ENCODE results near the gene MRPL38.
A peak's percentile ranks its signal among the peaks of the same experiment; 100 is the strongest.
"Not testable (repeated sequence)": the region's sequence is repeated elsewhere in the genome, so short reads cannot be mapped to it uniquely, and the experiment has no call there.

MRPL38 gene

GRCh38 chr17:75876938-75877751 is 27.5 kb downstream of the MRPL38 start:
- peak; percentile 58 for DNase-seq (ENCODE audit: low read depth, low spot score)

DNA sequence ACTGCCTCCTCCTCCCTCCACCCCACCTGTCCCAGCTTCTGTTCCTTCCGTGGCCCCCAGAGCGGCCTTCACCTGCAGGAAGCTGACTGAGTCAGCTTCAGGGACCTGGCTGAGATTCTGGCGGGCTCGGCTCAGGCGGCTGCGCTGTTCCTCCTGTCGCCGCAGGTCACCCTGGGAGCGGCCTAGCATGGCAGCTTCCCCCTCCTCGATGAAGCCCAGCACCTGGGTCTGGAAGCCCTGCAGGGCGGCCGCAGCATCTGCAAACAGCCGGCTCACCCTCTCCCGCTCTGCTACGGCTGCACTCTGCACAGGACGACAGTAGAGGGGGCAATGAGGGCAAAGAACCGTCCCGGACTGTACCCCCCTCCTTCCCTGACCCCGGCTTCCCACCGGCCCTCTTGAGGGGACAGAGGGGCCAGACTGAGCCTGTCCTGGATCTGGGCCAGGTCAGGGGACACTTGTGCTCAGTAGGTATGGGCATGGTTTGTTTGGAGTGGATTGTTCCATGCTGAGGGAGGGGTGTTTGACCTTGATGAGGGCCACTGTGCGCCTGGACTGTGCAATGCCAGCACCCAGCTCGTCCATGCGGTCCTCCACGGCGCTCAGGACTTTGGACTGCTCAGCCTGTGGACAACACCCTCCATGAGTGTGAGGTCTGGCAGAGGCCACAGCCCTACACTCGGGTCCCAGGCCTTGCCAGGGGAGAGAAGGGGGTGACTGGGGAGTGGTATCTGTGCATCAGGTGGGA is 28.3 kb downstream of the MRPL38 start:
- no peak for DNase-seq (ENCODE audit: low read depth, low spot score)

GRCh38 chr17:75875940-75876189 is 28.8 kb downstream of the MRPL38 start:
- DNase-seq (ENCODE audit: low read depth, low spot score): no peak

DNA sequence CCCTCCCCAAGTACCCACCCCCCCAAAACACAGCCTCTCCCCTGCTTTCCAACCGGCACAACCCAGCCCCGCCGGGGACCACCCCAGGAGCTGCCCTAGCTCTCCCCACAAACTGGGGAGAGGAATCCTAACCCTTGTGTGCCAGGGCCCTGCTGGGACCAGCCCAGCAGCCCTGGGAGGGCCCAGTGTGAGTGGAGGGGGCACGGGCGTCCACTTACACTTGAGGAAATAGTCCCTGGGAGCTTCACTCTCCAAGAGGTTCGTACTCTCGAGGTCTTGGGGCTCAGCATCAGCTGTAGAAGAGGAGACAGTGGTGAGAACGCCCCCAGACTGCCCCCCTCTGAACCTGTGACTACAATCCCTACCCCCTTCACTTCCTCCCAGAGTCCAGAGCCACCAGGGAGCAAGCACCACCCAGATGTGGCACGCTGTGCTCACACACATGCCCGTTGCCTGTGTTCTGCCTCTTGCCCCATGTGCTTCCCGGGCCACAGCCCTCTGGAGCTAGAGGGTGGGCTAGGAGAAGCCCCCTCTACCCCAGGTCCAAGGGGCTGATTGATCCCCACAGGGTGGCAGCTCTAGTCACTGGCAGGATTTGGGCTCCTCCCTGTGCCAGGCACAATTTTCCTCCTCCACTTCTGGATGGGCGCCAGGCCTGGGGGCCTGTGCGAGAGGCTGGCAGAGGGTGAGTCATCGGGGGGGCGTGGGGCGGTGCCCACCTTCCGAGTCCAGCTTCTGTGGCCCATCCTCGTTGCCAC is 29.3 kb downstream of the MRPL38 start:
- DNase-seq (ENCODE audit: low read depth, low spot score): no peak

- DNase-seq (ENCODE audit: low read depth, low spot score): no peak
Measured at GRCh38 chr17:75874323-75875181, 30.1 kb downstream of the MRPL38 start.

GRCh38 chr17:75873587-75874322 is 30.9 kb downstream of the MRPL38 start:
- DNase-seq (ENCODE audit: low read depth, low spot score): no peak

- no peak for DNase-seq (ENCODE audit: low read depth, low spot score)
Measured at GRCh38 chr17:75872434-75873351, 32.0 kb downstream of the MRPL38 start.

DNA sequence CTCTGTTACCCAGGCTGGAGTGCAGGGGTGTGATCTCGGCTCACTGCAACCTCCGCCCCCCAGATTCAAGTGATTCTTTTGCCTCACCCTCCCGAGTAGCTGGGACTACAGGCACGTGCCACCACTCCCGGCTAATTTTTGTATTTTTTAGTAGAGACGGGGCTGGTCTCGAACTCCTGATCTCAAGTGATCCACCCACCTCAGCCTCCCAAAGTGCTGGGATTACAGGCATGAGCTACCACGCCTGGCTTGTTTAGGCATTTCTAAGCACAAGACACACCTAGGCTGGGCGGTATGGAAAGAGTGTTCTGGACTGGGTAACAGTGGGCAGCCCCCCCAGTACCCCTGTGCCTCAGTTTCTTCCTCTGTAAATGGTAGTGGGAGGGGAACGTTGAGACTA is 34.5 kb downstream of the MRPL38 start:
- not testable (repeated sequence) for DNase-seq (ENCODE audit: low read depth, low spot score)

DNA sequence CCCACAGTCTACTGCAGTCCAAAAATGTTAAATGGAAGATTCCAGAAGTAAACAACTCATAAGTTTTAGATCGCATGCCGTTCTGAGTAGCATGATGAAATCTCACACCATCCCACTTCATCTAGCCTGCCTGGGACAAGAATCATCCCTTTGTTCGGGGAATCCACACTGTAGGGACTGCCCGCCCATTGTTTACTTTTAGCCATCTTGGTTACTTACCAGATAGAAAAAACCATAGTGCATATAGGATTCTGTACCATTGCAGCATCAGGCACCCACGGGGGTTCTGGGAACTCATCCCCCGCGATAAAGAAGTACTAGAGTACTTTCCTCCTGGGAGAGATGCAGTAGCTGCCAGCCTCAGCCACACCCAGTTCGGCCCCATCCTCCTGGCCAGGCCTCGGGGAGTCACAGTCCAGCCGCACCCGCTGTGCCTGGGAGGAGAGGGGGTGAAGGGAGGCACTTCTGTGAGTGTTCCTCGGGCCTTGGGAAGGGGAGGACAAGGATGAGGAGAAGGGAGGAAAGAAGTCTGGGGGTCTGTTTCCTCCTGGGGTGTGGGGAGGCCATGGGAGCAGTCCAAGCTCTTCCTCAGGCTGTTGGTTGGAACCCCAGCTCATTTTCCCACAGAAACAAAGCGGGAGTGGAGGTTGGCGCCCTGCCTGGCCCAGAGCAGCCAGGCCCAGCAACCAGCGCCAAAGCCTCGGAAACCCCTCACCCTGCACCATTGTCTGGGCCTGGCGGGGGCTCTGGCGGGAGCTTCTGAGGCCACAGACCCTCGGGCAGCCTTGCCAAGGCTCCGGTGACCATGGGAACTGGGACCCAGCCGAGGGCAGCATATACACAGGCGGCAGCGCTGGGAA is 35.2 kb downstream of the MRPL38 start:
- no peak for DNase-seq (ENCODE audit: low read depth, low spot score)

- not testable (repeated sequence) for DNase-seq (ENCODE audit: low read depth, low spot score)
Measured at GRCh38 chr17:75868730-75869281, 35.9 kb downstream of the MRPL38 start.

DNA sequence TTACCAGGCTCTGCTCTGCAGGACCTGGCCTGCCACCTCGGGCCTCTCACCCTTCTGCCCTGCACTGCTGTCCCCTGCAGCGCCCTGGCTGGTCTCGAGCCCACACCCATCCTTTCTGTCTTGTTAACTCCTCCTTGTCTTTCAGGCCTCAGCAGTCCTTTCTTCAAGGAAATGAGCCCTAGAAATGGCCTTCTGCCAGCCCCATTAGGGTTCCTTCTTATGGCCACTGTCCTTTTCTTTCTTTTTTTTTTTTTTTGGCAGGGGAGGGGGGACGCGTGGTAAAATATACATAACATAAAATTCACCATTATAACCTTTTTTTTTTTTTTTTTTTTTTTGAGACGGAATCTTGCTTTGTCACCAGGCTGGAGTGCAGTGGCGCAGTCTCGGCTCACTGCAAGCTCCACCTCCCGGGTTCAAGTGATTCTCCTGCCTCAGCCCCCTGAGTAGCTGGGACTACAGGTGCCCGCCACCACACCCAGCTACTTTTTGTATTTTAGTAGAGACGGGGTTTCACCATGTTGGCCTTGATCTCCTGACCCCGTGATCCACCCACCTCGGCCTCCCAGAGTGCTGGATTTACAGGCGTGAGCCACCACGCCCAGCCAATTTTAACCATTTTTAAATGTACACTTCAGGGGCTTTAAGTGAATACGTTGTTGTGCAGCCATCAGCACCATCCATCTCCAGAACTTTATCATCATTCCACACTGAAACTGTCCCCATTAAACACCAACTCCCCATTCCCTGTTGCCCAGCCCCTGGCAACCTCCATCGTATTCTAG is 39.1 kb downstream of the MRPL38 start:
- DNase-seq (ENCODE audit: low read depth, low spot score): not testable (repeated sequence)

GRCh38 chr17:75864887-75865286 is 39.8 kb downstream of the MRPL38 start:
- DNase-seq (ENCODE audit: low read depth, low spot score): not testable (repeated sequence)

DNA sequence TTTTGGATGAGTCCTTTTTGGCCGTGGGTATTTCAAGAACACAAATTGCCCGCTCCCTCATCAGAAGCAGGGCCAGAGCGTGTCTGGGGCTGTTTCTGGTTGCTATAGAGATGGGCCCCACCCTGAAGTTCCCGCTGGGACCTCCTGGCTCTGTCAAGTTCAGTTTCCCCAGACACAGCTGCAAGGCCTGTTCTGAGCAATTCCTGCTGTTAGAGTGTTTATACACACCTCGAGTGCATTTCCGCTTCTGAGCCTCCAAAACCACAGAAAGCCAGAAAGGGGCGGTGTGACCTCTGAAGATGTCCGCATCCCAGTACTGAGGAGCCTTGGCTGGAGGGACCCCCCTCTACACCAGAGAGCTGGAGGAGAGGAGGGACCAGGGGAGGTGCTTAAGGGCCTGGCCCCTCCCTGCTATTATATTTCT is 40.2 kb downstream of the MRPL38 start:
- DNase-seq (ENCODE audit: low read depth, low spot score): peak; percentile 86

DNA sequence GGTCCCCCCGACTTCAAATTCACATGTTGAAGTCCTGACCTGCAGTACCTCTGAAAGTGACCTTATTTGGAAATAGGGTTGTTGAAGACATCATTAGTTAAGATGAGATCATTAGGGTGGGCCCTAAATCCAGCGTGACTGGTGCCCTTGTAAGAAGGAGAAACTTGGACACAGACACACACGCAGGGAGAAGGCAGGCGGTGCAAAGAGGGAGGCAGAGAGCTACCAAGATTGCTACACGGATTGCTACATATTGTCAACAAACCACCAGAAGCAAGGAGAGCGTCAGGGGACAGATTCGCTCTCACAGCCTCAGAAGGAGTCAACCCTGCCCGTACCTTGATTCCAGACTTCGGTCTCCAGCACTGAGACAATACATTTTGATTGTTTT is 42.8 kb downstream of the MRPL38 start:
- no peak for DNase-seq (ENCODE audit: low read depth, low spot score)

DNA sequence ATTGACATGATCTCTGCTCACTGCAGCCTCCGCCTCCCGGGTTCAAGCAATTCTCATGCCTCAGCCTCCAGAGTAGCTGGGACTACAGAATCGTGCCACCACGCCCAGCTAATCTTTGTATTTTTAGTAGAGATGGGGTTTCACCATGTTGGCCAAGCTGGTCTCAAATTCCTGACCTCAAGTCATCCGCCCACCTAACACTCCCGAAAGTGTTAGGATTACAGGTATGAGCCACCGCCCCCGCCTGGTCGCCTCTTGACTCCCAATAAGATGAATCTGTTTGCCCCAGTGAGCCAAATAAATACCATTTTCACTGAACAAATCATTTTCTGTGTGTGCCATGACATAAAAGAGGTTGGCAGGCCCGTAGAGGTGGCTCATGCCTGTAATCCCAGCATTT is 45.3 kb downstream of the MRPL38 start:
- DNase-seq (ENCODE audit: low read depth, low spot score): not testable (repeated sequence)

DNA sequence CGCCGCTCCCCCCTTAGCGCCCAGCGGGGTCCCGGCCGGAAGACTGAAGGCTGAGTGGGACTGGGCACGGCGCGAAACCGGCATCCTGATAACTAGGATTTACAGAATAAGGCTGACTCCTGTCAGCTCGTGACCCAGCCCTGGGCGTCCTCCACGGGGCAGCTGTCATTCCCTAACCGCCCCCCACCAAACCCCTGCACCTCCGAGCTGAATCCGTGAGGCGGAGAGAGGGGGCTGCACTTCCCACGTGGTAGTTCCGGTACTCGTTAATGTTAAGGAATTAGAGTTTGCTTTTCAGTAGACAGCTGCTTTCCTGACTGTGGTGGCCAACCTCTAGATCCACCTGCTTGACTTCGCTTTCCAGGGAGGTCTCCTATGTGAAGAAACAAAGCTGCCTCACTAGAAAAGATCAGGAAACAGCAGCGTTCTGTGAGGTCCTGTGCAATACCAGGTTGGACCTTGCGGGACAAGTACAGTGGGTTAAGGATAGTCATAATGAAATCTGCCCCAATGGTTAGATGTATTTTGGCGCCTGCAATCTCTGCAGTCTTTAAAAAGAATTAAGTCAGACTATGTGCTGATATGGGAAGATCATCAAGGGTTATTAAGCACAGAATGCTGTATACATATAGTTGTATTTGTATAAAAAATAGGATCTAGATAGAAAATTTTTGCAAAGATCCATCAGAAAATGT is 48.5 kb downstream of the MRPL38 start:
- no peak for DNase-seq (ENCODE audit: low read depth, low spot score)
